Uterus (tissue), 2 donors: Measurements from ENCODE around the gene PERM1.

Experiments
- POLR2A ChIP-seq, 2 donors: fragments of 450-650 bp; IDR thresholded peaks; one replicate each; pipeline ENCODE4 v1.6.1; 2016; ENCODE audit warnings: antibody characterized with exemption in 2 of 2, mild to moderate bottlenecking in 1 of 2, moderate library complexity in 1 of 2
- TF ChIP-seq, protein P1 (sequence below), 4 experiments: fragments of 200-600 bp in 2 of 4; fragments of 450-650 bp in 2 of 4; sonication (generic) in 2 of 4; IDR thresholded peaks; one replicate each; pipeline ENCODE4 v1.5.1; 2016 to 2019; ENCODE audit warnings: antibody characterized with exemption in 4 of 4, mild to moderate bottlenecking in 2 of 4, moderate library complexity in 1 of 4

DNA sequence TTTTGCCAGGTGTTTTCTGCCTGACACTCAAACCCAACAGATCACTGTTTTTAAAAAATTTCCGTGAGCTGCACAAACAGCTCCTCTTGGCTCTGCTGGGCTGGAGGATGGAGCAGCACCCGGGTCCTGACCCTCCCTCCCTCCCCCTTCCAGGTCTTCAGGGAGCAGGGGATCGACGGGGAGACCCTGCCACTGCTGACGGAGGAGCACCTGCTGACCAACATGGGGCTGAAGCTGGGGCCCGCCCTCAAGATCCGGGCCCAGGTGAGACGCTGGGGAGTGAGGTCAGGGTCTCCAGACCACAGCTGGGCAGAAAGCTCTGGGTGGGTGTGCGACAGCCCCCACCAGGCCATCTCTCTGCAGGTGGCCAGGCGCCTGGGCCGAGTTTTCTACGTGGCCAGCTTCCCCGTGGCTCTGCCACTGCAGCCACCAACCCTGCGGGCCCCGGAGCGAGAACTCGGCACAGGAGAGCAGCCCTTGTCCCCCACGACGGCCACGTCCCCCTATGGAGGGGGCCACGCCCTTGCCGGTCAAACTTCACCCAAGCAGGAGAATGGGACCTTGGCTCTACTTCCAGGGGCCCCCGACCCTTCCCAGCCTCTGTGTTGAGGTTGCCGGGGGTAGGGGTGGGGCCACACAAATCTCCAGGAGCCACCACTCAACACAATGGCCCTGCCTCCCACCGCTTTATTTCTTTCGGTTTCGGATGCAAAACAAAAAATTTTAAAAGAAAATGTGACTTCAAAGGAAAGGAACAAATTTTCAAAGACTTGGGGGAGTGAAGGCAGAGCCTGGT lies 38.1 kb downstream of the PERM1 start:
- no peak for TF ChIP-seq POLR2A (IDR thresholded peaks at IDR 0.05)
- TF ChIP-seq, protein P1, sequence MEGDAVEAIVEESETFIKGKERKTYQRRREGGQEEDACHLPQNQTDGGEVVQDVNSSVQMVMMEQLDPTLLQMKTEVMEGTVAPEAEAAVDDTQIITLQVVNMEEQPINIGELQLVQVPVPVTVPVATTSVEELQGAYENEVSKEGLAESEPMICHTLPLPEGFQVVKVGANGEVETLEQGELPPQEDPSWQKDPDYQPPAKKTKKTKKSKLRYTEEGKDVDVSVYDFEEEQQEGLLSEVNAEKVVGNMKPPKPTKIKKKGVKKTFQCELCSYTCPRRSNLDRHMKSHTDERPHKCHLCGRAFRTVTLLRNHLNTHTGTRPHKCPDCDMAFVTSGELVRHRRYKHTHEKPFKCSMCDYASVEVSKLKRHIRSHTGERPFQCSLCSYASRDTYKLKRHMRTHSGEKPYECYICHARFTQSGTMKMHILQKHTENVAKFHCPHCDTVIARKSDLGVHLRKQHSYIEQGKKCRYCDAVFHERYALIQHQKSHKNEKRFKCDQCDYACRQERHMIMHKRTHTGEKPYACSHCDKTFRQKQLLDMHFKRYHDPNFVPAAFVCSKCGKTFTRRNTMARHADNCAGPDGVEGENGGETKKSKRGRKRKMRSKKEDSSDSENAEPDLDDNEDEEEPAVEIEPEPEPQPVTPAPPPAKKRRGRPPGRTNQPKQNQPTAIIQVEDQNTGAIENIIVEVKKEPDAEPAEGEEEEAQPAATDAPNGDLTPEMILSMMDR (IDR thresholded peaks at IDR 0.05) = no peak
